ENCODE results near the gene TAF1L.

DNA sequence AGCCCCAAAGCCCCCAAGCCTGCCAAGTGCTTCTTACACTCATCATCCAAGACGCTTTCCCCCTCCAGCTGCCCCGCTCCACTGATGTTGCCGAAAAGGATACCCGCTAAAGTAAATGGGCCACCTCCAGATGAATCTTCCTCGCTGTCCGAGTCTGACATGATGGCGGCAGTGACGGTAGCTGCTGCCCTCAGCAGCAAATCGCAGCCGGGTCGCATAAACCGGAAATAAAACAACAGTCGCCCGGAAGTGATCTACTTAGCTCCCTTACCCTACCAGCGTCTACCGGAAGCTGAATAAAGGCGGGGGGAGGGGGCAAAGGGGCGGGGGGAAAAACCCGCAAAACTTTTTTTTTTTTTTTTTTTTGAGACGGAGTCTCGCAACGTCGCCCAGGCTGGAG, at the start of gene TAF1L:
- TF ChIP-seq FOXP2 (optimal IDR thresholded peaks at IDR 0.05; ENCODE audit: control extremely low read depth, extremely low read length, insufficient read depth) (no peak), EZH2 (IDR thresholded peaks at IDR 0.05) (no peak), POLR2AphosphoS5 (IDR thresholded peaks at IDR 0.05; ENCODE audit: borderline replicate concordance, low read depth, low read length) (no peak)

Data from SK-N-MC (cell line).